Smooth muscle cell (in vitro differentiated cells): ENCODE measurements around the gene TALDO1. TPM values are rescaled to one million over a fixed set of nuclear protein-coding genes. Genes with fewer than 3 reads are reported as not detected.
A peak's percentile ranks its signal among the peaks of the same experiment; 100 is the strongest.

ENCODE experiments used
- DNase-seq: peaks from one replicate; lab custom pipeline; 2025; ENCODE audit not compliant: unreplicated experiment; lab: John Stamatoyannopoulos, UW
- H2AFZ ChIP-seq: fragments of 200-600 bp; sonication (generic); 2 replicates; pipeline ENCODE4 v1.6.0; 2016; ENCODE audit warnings: antibody characterized with exemption, low read depth, mild to moderate bottlenecking
- H3F3A ChIP-seq: fragments of 200-600 bp; sonication (generic); 2 replicates; pipeline ENCODE4 v1.6.0; 2017; ENCODE audit warnings: antibody characterized with exemption, low read depth
- H3K27ac ChIP-seq: fragments of 200-600 bp; sonication (generic); 2 replicates; pipeline ENCODE4 v1.5.1; 2016; ENCODE audit warnings: low read depth, mild to moderate bottlenecking
- H3K27me3 ChIP-seq: fragments of 200-600 bp; sonication (generic); 2 replicates; pipeline ENCODE4 v1.6.1; 2016; ENCODE audit warnings: low read depth, mild to moderate bottlenecking
- H3K36me3 ChIP-seq: fragments of 200-600 bp; sonication (generic); 2 replicates; pipeline ENCODE4 v1.5.1; 2016; ENCODE audit warnings: low read depth
- H3K4me1 ChIP-seq: fragments of 200-600 bp; sonication (generic); 2 replicates; pipeline ENCODE4 v1.5.1; 2016; ENCODE audit warnings: low read depth
- H3K4me2 ChIP-seq: fragments of 200-600 bp; sonication (generic); 2 replicates; pipeline ENCODE4 v1.6.0; 2016; ENCODE audit warnings: mild to moderate bottlenecking
- H3K4me3 ChIP-seq: fragments of 200-600 bp; sonication (generic); 2 replicates; pipeline ENCODE4 v1.5.1; 2016; ENCODE audit warnings: mild to moderate bottlenecking
- H3K79me2 ChIP-seq: fragments of 200-600 bp; sonication (generic); 2 replicates; pipeline ENCODE4 v1.6.0; 2016; ENCODE audit warnings: low read depth, mild to moderate bottlenecking
- H3K9ac ChIP-seq: fragments of 200-600 bp; sonication (generic); 2 replicates; pipeline ENCODE4 v1.6.0; 2016; ENCODE audit warnings: low read depth
- H3K9me3 ChIP-seq: fragments of 200-600 bp; sonication (generic); replicated peaks from 2 replicates; pipeline ENCODE4 v1.5.1; 2016; ENCODE audit warnings: low read depth
- H4K20me1 ChIP-seq: fragments of 200-600 bp; sonication (generic); 2 replicates; pipeline ENCODE4 v1.6.0; 2016; ENCODE audit warnings: low read depth
- WGBS: methylation state at CpG from one replicate; pipeline ENCODE4 v1.1.7; 2016; ENCODE audit warnings: low lambda C conversion rate; 5-methylcytosine and 5-hydroxymethylcytosine counted together
- polyA plus RNA-seq: library from polyadenylated mRNA; unstranded; fragments of >200 nt; fragmentation: Nextera tagmentation; extraction: Ambion mirVana; gene quantifications from 2 replicates; pipeline ENCODE4 v1.2.1, GENCODE V29; 2016
- total RNA-seq: library from RNA; depleted of rRNA; stranded (reverse); fragments of >200 nt; gene quantifications from 2 replicates; pipeline ENCODE4 v1.2.3, GENCODE V29; 2014
- TF ChIP-seq, protein P1 (sequence below): fragments of 200-600 bp; sonication (generic); IDR thresholded peaks from 2 replicates; pipeline ENCODE4 v1.5.1; 2017; ENCODE audit warnings: borderline replicate concordance, mild to moderate bottlenecking, antibody characterized with exemption; ENCODE audit not compliant: insufficient read depth, poor library complexity, severe bottlenecking

The TALDO1 gene
- total and polyA plus RNA-seq, 2 experiments from 2014 or later: 100 to 155 TPM

- Histone ChIP-seq H3K27me3 (no peaks in the 10 kb centered on the region), H4K20me1 (peaks cover 18% of the 10 kb centered on the region), H2AFZ (no peak overlapping the region), H3K9me3 (no peaks in the 10 kb centered on the region), H3K27ac (peak overlapping the region; percentile 83), H3K4me1 (peaks cover 16% of the 10 kb centered on the region), H3F3A (peaks cover 4% of the 10 kb centered on the region), H3K4me2 (peak overlapping the region; percentile 98), H3K36me3 (no peaks in the 10 kb centered on the region), H3K79me2 (no peaks in the 10 kb centered on the region), H3K4me3 (peak overlapping the region; percentile 70), H3K9ac (peak overlapping the region; percentile 84)
- DNase-seq: peak; percentile 79
- under 1% methylated on average over 46 of the region's 57 CpGs for WGBS
- TF ChIP-seq, protein P1, sequence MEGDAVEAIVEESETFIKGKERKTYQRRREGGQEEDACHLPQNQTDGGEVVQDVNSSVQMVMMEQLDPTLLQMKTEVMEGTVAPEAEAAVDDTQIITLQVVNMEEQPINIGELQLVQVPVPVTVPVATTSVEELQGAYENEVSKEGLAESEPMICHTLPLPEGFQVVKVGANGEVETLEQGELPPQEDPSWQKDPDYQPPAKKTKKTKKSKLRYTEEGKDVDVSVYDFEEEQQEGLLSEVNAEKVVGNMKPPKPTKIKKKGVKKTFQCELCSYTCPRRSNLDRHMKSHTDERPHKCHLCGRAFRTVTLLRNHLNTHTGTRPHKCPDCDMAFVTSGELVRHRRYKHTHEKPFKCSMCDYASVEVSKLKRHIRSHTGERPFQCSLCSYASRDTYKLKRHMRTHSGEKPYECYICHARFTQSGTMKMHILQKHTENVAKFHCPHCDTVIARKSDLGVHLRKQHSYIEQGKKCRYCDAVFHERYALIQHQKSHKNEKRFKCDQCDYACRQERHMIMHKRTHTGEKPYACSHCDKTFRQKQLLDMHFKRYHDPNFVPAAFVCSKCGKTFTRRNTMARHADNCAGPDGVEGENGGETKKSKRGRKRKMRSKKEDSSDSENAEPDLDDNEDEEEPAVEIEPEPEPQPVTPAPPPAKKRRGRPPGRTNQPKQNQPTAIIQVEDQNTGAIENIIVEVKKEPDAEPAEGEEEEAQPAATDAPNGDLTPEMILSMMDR: no peak
These were observed 50.2 kb downstream of the TALDO1 start for GRCh38 chr11:797296-798092.

- no peaks in the 10 kb centered on the region for H3K27me3 ChIP-seq
- H2AFZ ChIP-seq: no peak within 1 kb of the TSS
- H3K4me2 ChIP-seq: peak within 1 kb of the TSS; percentile 98
- H3K36me3 ChIP-seq: no peaks in the 10 kb centered on the region
- peak within 1 kb of the TSS; percentile 83 for H3K27ac ChIP-seq
- peak within 1 kb of the TSS; percentile 84 for H3K9ac ChIP-seq
- peak within 1 kb of the TSS; percentile 70 for H3K4me3 ChIP-seq
- WGBS: 29% methylated on average over 9 of the region's 69 CpGs
- TF ChIP-seq, protein P1: peak; percentile 71
- peak; percentile 68 for DNase-seq
- H3K79me2 ChIP-seq: no peaks in the 10 kb centered on the region
- peaks cover 4% of the 10 kb centered on the region for H3F3A ChIP-seq
- H4K20me1 ChIP-seq: peaks cover 18% of the 10 kb centered on the region
- H3K9me3 ChIP-seq: no peaks in the 10 kb centered on the region
- H3K4me1 ChIP-seq: peaks cover 16% of the 10 kb centered on the region
These were observed 50.9 kb downstream of the TALDO1 start, which contains the start of gene SLC25A22 for GRCh38 chr11:798093-798713. Gene SLC25A22 (minus strand): TSS chr11:798281. CDS start chr11:795006, 3,275 bp downstream.

DNA sequence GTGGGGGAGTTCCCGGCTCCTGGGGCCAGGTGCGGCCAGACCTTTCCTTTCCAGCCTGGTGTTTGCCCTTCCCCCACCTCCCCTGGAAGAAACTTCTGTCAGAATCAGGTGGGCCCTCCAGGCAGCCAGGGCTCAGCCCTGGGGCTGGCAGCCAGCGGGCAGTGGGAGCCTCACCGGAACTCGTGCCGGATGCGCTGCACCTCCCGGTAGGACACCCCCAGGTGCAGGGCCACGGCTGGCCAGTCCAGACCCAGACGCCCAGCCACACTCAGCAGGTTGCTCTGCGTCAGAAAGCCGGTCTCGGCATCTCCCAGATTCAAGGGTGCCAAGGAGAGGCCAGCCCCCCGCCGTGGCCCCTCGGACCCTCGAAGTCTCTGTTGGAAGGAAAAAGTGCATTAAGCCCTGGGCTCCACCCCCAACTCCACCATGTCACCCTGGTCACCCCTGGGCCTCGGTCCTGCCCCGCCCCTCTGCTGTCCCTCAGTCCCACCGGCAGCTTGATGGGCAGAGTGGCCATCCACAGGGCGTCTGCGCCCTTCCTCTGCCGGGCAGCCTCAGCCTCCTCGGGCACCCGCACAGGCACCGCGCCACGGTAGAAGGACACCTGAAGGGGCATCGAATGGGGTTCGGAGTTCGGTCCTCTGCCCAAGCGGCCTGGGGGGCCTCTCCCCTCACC is 52.5 kb downstream of the TALDO1 start:
- H3K27me3 ChIP-seq: no peaks in the 10 kb centered on the region
- no peak overlapping the region for H3K27ac ChIP-seq
- H3K9me3 ChIP-seq: no peaks in the 10 kb centered on the region
- DNase-seq: no peak
- no peak overlapping the region for H2AFZ ChIP-seq
- H3F3A ChIP-seq: peaks cover 4% of the 10 kb centered on the region
- WGBS: 97% methylated on average over 27 of the region's 32 CpGs
- H4K20me1 ChIP-seq: peaks cover 14% of the 10 kb centered on the region
- peaks cover 25% of the 10 kb centered on the region for H3K4me1 ChIP-seq
- H3K9ac ChIP-seq: no peak overlapping the region
- H3K4me3 ChIP-seq: no peak overlapping the region
- no peaks in the 10 kb centered on the region for H3K79me2 ChIP-seq
- TF ChIP-seq, protein P1: no peak
- H3K4me2 ChIP-seq: no peak overlapping the region
- H3K36me3 ChIP-seq: no peaks in the 10 kb centered on the region
